ENCODE measurements around the gene TCF3. TPM values are rescaled to one million over a fixed set of nuclear protein-coding genes. Genes with fewer than 3 reads are reported as not detected.

Gene TCF3
- total and polyA plus RNA-seq, 2 of the 8 experiments (the other 6 are each of a cell fraction or from before 2014, with no cell fraction given) = 241 to 348 TPM

GRCh38 chr19:1577929-1578618 lies 74.3 kb downstream of the TCF3 start:
- H4K20me1 ChIP-seq (replicated peaks in 1 of 2; ENCODE audit: control insufficient read depth in 1 of 2, insufficient read depth in 2 of 2, low read length in 2 of 2) = peaks cover 0 to 18% of the 10 kb centered on the region in 2 experiments
- H3K4me1 ChIP-seq (replicated peaks in 1 of 4; ENCODE audit: control insufficient read depth in 3 of 4, insufficient read depth in 4 of 4, low read length in 3 of 4) = no peaks in the 10 kb centered on the region
- no peak overlapping the region for H2BK5ac ChIP-seq (ENCODE audit: low read depth, low read length)
- H3K27ac ChIP-seq (ENCODE audit: low read depth, low read length) = no peak overlapping the region; the same call in 1 of the 2 replicates
- H3K23me2 ChIP-seq (ENCODE audit: low read depth, low read length) = no peaks in the 10 kb centered on the region
- no peak overlapping the region for H3K4me2 ChIP-seq (ENCODE audit: insufficient read depth in 1 of 2, low read depth in 2 of 2, low read length in 2 of 2)
- DNase-seq (ENCODE audit: low read depth in 1 of 2, low spot score in 2 of 2) (no peak), FAIRE-seq (no peak)
- peaks cover 7 to 53% (median 37%) of the 10 kb centered on the region in 4 experiments; a peak in 6 of 8 replicates for H3K36me3 ChIP-seq (ENCODE audit: control insufficient read depth in 2 of 4, insufficient read depth in 4 of 4, low read length in 3 of 4)
- H2BK12ac ChIP-seq (ENCODE audit: low read depth, low read length) = no peak overlapping the region
- no peak overlapping the region for H3K18ac ChIP-seq (ENCODE audit: extremely low read depth, low read length)
- no peak overlapping the region for H3K4me3 ChIP-seq (ENCODE audit: extremely low read depth in 1 of 4, insufficient read depth in 2 of 4, low read depth in 3 of 4, low read length in 4 of 4)
- H2AK5ac ChIP-seq (ENCODE audit: low read depth, low read length) = no peak overlapping the region
- H3K4ac ChIP-seq (replicated peaks; ENCODE audit: insufficient read length, low read depth, low read length) = no peak overlapping the region
- 0 out of 2 replicates have a peak, but pooled peaks cover 2% of the 10 kb centered on the region for H3K79me1 ChIP-seq (ENCODE audit: low read depth, low read length)
- no peak overlapping the region for H2BK20ac ChIP-seq (ENCODE audit: low read length)
- no peaks in the 10 kb centered on the region for H3K79me2 ChIP-seq (ENCODE audit: control insufficient read depth in 1 of 2, insufficient read depth in 2 of 2, low read length in 2 of 2)
- no peak overlapping the region for H3K14ac ChIP-seq (ENCODE audit: insufficient read length)
- H3K9ac ChIP-seq (replicated peaks in 1 of 4; ENCODE audit: extremely low read depth in 1 of 4, low read depth in 3 of 4, low read length in 3 of 4) = no peak overlapping the region
- H2BK15ac ChIP-seq (ENCODE audit: low read length) = no peak overlapping the region
- no peak overlapping the region for H3K23ac ChIP-seq (ENCODE audit: insufficient read length)
- no peak overlapping the region for H2AFZ ChIP-seq (ENCODE audit: low read length)
- H2BK120ac ChIP-seq (replicated peaks; ENCODE audit: low read depth, low read length) = no peak overlapping the region
- H3K56ac ChIP-seq (replicated peaks; ENCODE audit: insufficient read length, low read depth, low read length) = no peak overlapping the region
- POLR2A ChIA-PET (ENCODE audit: partially characterized antibody) = interaction anchor here (0.5 to 8.8 kb wide), 11 partner anchors 8 to 362 kb away, joined by 3 to 148 read pairs (median 3); partner anchors contain the start of genes MBD3 and MEX3D
- no peak overlapping the region for H4K5ac ChIP-seq (ENCODE audit: insufficient read length, low read depth, low read length)
- H3K9me3 ChIP-seq (ENCODE audit: insufficient read depth in 2 of 2, low read depth in 1 of 2, low read length in 1 of 2) = no peaks in the 10 kb centered on the region
- H3K27me3 ChIP-seq (replicated peaks in 1 of 4; ENCODE audit: control insufficient read depth in 3 of 4, extremely low read depth in 1 of 4, insufficient read depth in 3 of 4, low read length in 3 of 4) = no peaks in the 10 kb centered on the region
- H4K91ac ChIP-seq (replicated peaks; ENCODE audit: insufficient read length, low read length) = no peak overlapping the region
- H4K8ac ChIP-seq (ENCODE audit: extremely low read depth, insufficient read depth, low read length) = no peak overlapping the region; the same call in 1 of the 2 replicates
- no peak for TF ChIP-seq KDM4A (IDR thresholded peaks at IDR 0.05; ENCODE audit: low read depth, low read length, severe bottlenecking)
- TF ChIP-seq SAP30 (IDR thresholded peaks at IDR 0.05; ENCODE audit: insufficient read depth, insufficient replicate concordance, low read length) = no peak
- TF ChIP-seq CREB1 (IDR thresholded peaks at IDR 0.05) = no peak
- TF ChIP-seq TBP (IDR thresholded peaks at IDR 0.05; ENCODE audit: low read depth, low read length) = no peak
- TF ChIP-seq MAFK (IDR thresholded peaks at IDR 0.05; ENCODE audit: low read depth, low read length) = no peak
- no peak for TF ChIP-seq GTF2F1 (IDR thresholded peaks at IDR 0.05; ENCODE audit: borderline replicate concordance, low read depth, low read length)
- no peak for TF ChIP-seq SIRT6 (IDR thresholded peaks at IDR 0.05; ENCODE audit: low read length)
- no peak for TF ChIP-seq TAF7 (optimal IDR thresholded peaks at IDR 0.05; ENCODE audit: borderline replicate concordance, low read depth, low read length)
- no peak for TF ChIP-seq SP4 (IDR thresholded peaks at IDR 0.05; ENCODE audit: low read length)
- no peak for TF ChIP-seq RAD21 (IDR thresholded peaks at IDR 0.05 in 1 of 2, conservative IDR thresholded peaks at IDR 0.05 in 1 of 2; ENCODE audit: low read depth in 2 of 2, low read length in 2 of 2)
- CTCF ChIA-PET (ENCODE audit: partially characterized antibody) = interaction anchor here (0.7 to 4.5 kb wide), 3 partner anchors 11 to 37 kb away, joined by 3 to 25 read pairs (median 3); no protein-coding TSS in a partner anchor
- 94% methylated on average over 40 of the region's 49 CpGs; no CpG with 5 or more reads in 1 of the 2 experiments for WGBS, 2 experiments (ENCODE audit: extremely low coverage in 1 of 2, insufficient coverage in 1 of 2, insufficient read length in 1 of 2, insufficient replicate concordance in 2 of 2, low coverage in 1 of 2, low lambda C conversion rate in 2 of 2, missing lambda C conversion rate in 1 of 2)

Data from H1 (cell line).